ENCODE measurements around the gene SLCO4A1.
"Not testable (repeated sequence)": the region's sequence is repeated elsewhere in the genome, so short reads cannot be mapped to it uniquely, and the experiment has no call there.

The SLCO4A1 gene

GRCh38 chr20:62678553-62678952 is 36.2 kb downstream of the SLCO4A1 start:
- no peak overlapping the region for H3K9ac ChIP-seq (ENCODE audit: low read length)
- no peak overlapping the region for H3K4me3 ChIP-seq (ENCODE audit: low read length)
- no peaks in the 10 kb centered on the region for H3K36me3 ChIP-seq (ENCODE audit: control insufficient read depth, low read depth, low read length)

GRCh38 chr20:62679978-62680589 is 37.8 kb downstream of the SLCO4A1 start:
- Histone ChIP-seq H3K36me3 (ENCODE audit: control insufficient read depth, low read depth, low read length) (no peaks in the 10 kb centered on the region), H3K27me3 (ENCODE audit: control insufficient read depth, insufficient read depth, low read length) (no peaks in the 10 kb centered on the region), H3K4me3 (ENCODE audit: low read length) (no peak overlapping the region), H3K4me1 (ENCODE audit: control insufficient read depth, low read depth, low read length) (no peaks in the 10 kb centered on the region), H3K9me3 (ENCODE audit: control insufficient read depth, low read depth, low read length) (no peaks in the 10 kb centered on the region), H3K9ac (ENCODE audit: low read length) (no peak overlapping the region), H3K27ac (ENCODE audit: low read length) (no peak overlapping the region)

More at GRCh38 chr20:62678553-62678952, 36.2 kb downstream of the SLCO4A1 start:
- Histone ChIP-seq H3K27ac (ENCODE audit: low read length) (no peak overlapping the region), H3K9me3 (ENCODE audit: control insufficient read depth, low read depth, low read length) (no peaks in the 10 kb centered on the region), H3K27me3 (ENCODE audit: control insufficient read depth, insufficient read depth, low read length) (no peaks in the 10 kb centered on the region), H3K4me1 (ENCODE audit: control insufficient read depth, low read depth, low read length) (no peaks in the 10 kb centered on the region)

- Histone ChIP-seq H3K4me1 (ENCODE audit: control insufficient read depth, low read depth, low read length) (no peaks in the 10 kb centered on the region), H3K4me3 (ENCODE audit: low read length) (no peak overlapping the region), H3K9me3 (ENCODE audit: control insufficient read depth, low read depth, low read length) (no peaks in the 10 kb centered on the region), H3K9ac (ENCODE audit: low read length) (no peak overlapping the region), H3K27me3 (ENCODE audit: control insufficient read depth, insufficient read depth, low read length) (no peaks in the 10 kb centered on the region), H3K27ac (ENCODE audit: low read length) (no peak overlapping the region), H3K36me3 (ENCODE audit: control insufficient read depth, low read depth, low read length) (no peaks in the 10 kb centered on the region)
These were observed 40.7 kb downstream of the SLCO4A1 start for GRCh38 chr20:62682912-62683517.

- not testable (repeated sequence) for H3K9ac ChIP-seq (ENCODE audit: low read length); H3K36me3 ChIP-seq (ENCODE audit: control insufficient read depth, low read depth, low read length); H3K27me3 ChIP-seq (ENCODE audit: control insufficient read depth, insufficient read depth, low read length); H3K27ac ChIP-seq (ENCODE audit: low read length); H3K4me1 ChIP-seq (ENCODE audit: control insufficient read depth, low read depth, low read length); H3K9me3 ChIP-seq (ENCODE audit: control insufficient read depth, low read depth, low read length); H3K4me3 ChIP-seq (ENCODE audit: low read length)
These were observed 41.5 kb downstream of the SLCO4A1 start for GRCh38 chr20:62683660-62684322.

- Histone ChIP-seq H3K36me3 (ENCODE audit: control insufficient read depth, low read depth, low read length) (no peaks in the 10 kb centered on the region), H3K4me3 (ENCODE audit: low read length) (no peak overlapping the region), H3K9ac (ENCODE audit: low read length) (no peak overlapping the region), H3K9me3 (ENCODE audit: control insufficient read depth, low read depth, low read length) (no peaks in the 10 kb centered on the region), H3K27me3 (ENCODE audit: control insufficient read depth, insufficient read depth, low read length) (no peaks in the 10 kb centered on the region), H3K27ac (ENCODE audit: low read length) (no peak overlapping the region), H3K4me1 (ENCODE audit: control insufficient read depth, low read depth, low read length) (no peaks in the 10 kb centered on the region)
These were observed 42.7 kb downstream of the SLCO4A1 start for GRCh38 chr20:62684981-62685380.

- Histone ChIP-seq H3K27me3 (ENCODE audit: control insufficient read depth, insufficient read depth, low read length) (no peaks in the 10 kb centered on the region), H3K36me3 (ENCODE audit: control insufficient read depth, low read depth, low read length) (no peaks in the 10 kb centered on the region), H3K9ac (ENCODE audit: low read length) (no peak overlapping the region), H3K4me3 (ENCODE audit: low read length) (no peak overlapping the region), H3K4me1 (ENCODE audit: control insufficient read depth, low read depth, low read length) (no peaks in the 10 kb centered on the region), H3K27ac (ENCODE audit: low read length) (no peak overlapping the region), H3K9me3 (ENCODE audit: control insufficient read depth, low read depth, low read length) (no peaks in the 10 kb centered on the region)
These were observed 43.7 kb downstream of the SLCO4A1 start for GRCh38 chr20:62685781-62686555.

- Histone ChIP-seq H3K4me1 (ENCODE audit: control insufficient read depth, low read depth, low read length) (no peaks in the 10 kb centered on the region), H3K27ac (ENCODE audit: low read length) (no peak overlapping the region), H3K9ac (ENCODE audit: low read length) (no peak overlapping the region), H3K4me3 (ENCODE audit: low read length) (no peak overlapping the region), H3K27me3 (ENCODE audit: control insufficient read depth, insufficient read depth, low read length) (no peaks in the 10 kb centered on the region), H3K9me3 (ENCODE audit: control insufficient read depth, low read depth, low read length) (no peaks in the 10 kb centered on the region), H3K36me3 (ENCODE audit: control insufficient read depth, low read depth, low read length) (no peaks in the 10 kb centered on the region)
These were observed 44.8 kb downstream of the SLCO4A1 start for GRCh38 chr20:62686869-62687830.

GRCh38 chr20:62688083-62688482 is 45.8 kb downstream of the SLCO4A1 start:
- no peaks in the 10 kb centered on the region for H3K36me3 ChIP-seq (ENCODE audit: control insufficient read depth, low read depth, low read length)
- no peak overlapping the region for H3K4me3 ChIP-seq (ENCODE audit: low read length)
- no peak overlapping the region for H3K27ac ChIP-seq (ENCODE audit: low read length)
- no peak overlapping the region for H3K9ac ChIP-seq (ENCODE audit: low read length)
- no peaks in the 10 kb centered on the region for H3K9me3 ChIP-seq (ENCODE audit: control insufficient read depth, low read depth, low read length)
- H3K4me1 ChIP-seq (ENCODE audit: control insufficient read depth, low read depth, low read length), result no peaks in the 10 kb centered on the region
- H3K27me3 ChIP-seq (ENCODE audit: control insufficient read depth, insufficient read depth, low read length), result no peaks in the 10 kb centered on the region

- H3K36me3 ChIP-seq (ENCODE audit: control insufficient read depth, low read depth, low read length), result no peaks in the 10 kb centered on the region
- no peak overlapping the region for H3K27ac ChIP-seq (ENCODE audit: low read length)
- no peaks in the 10 kb centered on the region for H3K27me3 ChIP-seq (ENCODE audit: control insufficient read depth, insufficient read depth, low read length)
- no peak overlapping the region for H3K9ac ChIP-seq (ENCODE audit: low read length)
- H3K4me1 ChIP-seq (ENCODE audit: control insufficient read depth, low read depth, low read length), result no peaks in the 10 kb centered on the region
- H3K4me3 ChIP-seq (ENCODE audit: low read length), result no peak overlapping the region
- no peaks in the 10 kb centered on the region for H3K9me3 ChIP-seq (ENCODE audit: control insufficient read depth, low read depth, low read length)
These were observed 46.7 kb downstream of the SLCO4A1 start for GRCh38 chr20:62688855-62689460.

GRCh38 chr20:62689861-62690260 is 47.6 kb downstream of the SLCO4A1 start:
- H3K9ac ChIP-seq (ENCODE audit: low read length), result no peak overlapping the region
- no peaks in the 10 kb centered on the region for H3K9me3 ChIP-seq (ENCODE audit: control insufficient read depth, low read depth, low read length)
- H3K4me1 ChIP-seq (ENCODE audit: control insufficient read depth, low read depth, low read length), result no peaks in the 10 kb centered on the region
- H3K4me3 ChIP-seq (ENCODE audit: low read length), result no peak overlapping the region
- H3K36me3 ChIP-seq (ENCODE audit: control insufficient read depth, low read depth, low read length), result no peaks in the 10 kb centered on the region
- H3K27ac ChIP-seq (ENCODE audit: low read length), result no peak overlapping the region
- H3K27me3 ChIP-seq (ENCODE audit: control insufficient read depth, insufficient read depth, low read length), result no peaks in the 10 kb centered on the region

Data from iPS-18a (cell line).